ENCODE data around the gene C2CD4B.

The C2CD4B gene

DNA sequence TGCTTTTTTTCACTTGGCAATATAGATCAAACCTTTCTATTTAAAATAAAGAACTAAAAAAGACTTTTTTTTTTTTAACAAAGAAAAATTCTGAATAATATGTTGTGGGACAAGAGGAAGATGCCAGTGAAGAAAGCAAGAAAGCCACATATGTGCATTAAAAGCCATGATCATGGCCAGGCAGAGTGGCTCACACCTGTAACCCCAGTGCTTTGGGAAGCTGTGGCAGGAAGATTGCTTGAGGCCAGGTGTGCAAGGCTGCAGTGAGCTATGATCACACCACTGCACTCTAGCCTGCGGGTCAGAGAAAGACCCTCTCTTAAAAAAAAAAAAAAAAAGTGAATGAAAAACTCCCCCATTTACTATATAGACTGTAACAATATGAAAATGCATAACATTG, 23.9 kb downstream of the C2CD4B start:
- TF ChIP-seq, protein P1, sequence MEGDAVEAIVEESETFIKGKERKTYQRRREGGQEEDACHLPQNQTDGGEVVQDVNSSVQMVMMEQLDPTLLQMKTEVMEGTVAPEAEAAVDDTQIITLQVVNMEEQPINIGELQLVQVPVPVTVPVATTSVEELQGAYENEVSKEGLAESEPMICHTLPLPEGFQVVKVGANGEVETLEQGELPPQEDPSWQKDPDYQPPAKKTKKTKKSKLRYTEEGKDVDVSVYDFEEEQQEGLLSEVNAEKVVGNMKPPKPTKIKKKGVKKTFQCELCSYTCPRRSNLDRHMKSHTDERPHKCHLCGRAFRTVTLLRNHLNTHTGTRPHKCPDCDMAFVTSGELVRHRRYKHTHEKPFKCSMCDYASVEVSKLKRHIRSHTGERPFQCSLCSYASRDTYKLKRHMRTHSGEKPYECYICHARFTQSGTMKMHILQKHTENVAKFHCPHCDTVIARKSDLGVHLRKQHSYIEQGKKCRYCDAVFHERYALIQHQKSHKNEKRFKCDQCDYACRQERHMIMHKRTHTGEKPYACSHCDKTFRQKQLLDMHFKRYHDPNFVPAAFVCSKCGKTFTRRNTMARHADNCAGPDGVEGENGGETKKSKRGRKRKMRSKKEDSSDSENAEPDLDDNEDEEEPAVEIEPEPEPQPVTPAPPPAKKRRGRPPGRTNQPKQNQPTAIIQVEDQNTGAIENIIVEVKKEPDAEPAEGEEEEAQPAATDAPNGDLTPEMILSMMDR (IDR thresholded peaks at IDR 0.05; ENCODE audit: extremely low read depth, missing control alignments): no peak
- DNase-seq (ENCODE audit: low spot score): no peak

DNA sequence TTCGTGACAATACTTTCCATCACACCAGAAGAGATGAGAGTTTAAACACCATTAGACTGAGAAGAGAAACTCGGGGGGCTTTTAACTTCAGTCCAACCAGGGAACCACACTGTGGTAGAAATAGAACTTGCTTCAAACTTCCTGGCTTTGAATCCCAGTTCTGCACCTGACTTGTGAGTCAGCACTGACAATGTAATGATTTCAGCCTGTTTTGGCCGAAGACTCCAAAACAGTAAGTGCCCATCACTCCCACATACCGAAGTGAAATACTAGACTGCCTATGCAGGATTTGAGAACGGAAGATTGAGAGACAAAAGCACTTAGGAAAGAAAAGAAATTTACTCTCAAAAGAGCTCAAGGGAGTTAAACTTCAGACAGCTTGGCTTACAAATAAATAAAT, 27.0 kb downstream of the C2CD4B start:
- DNase-seq (ENCODE audit: low spot score): no peak
- TF ChIP-seq, protein P1 (IDR thresholded peaks at IDR 0.05; ENCODE audit: extremely low read depth, missing control alignments): no peak

DNA sequence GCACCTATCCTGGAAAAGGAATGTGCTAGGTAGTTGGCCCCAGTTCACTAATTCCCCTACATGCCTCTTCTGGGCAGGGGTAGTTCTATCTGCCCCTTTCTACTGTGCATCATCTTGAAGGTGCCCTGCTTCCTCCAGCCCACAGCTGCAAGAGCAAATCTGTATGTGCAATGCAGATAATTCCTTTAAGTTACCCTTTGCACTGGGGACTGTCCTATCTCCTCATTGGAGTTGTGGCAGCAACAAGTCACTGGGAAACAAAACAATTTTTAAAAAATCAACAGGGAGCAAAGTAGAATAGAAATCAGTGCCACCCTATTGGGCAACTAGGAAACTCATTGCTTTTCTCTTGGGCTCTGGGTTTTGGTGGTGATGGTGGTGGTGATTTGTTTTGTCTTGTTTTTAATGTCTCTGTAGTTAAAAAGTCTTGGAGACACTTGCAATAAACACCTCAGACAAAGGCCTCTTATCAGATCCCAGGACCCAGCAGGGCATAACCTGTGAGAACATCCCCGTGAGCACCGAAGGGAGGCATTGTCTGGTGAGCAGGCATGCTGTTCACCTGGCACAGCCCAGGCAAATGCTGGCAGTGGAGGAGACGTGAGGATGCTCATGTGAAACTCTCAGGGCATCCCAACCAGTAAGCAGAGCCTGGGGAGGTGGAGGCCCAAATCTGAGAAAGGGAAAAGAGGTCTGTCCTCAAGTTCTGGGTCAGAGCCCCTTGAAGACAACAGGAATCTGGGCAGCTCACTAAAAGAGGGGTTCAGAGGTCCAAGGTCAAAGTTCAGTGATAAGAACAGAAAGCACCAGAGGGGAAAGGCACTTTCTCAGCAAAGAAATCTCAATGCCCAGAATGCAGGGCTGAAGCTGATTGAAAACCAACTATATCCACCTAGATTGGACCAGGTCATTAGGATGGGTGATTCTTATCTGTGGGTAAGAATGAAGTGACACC, 27.9 kb downstream of the C2CD4B start:
- TF ChIP-seq, protein P1 (IDR thresholded peaks at IDR 0.05; ENCODE audit: extremely low read depth, missing control alignments): no peak
- no peak for DNase-seq (ENCODE audit: low spot score)

DNA sequence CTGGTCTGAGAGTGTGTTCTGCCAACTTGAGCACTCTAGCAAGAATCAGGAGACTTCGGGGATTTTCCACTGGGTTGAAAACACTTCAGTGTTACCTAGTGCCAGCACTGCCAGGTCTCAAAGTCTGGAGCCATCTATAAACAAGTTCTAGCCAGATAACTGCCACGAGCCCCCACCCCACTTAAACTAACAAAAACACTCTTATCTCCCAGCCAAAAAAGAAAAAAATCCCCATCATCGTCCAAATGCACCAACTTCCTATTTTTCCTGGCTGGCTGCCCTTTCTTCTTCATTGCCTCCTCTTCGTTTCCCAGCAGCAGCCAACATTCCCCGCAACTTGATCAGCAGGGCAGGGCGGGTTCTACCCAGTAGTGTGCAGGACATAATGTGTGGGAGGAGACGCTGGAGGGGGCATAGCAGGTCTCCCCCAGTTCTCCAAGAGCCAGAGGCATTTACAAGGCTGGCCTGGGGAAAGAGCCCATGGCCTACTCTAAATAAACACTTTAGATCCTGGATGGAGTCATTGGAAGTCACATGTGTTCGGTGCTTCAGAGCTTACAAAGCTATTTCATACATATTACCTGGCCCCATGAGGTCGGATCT, 29.5 kb downstream of the C2CD4B start:
- DNase-seq (ENCODE audit: low spot score): no peak
- TF ChIP-seq, protein P1 (IDR thresholded peaks at IDR 0.05; ENCODE audit: extremely low read depth, missing control alignments): no peak

DNA sequence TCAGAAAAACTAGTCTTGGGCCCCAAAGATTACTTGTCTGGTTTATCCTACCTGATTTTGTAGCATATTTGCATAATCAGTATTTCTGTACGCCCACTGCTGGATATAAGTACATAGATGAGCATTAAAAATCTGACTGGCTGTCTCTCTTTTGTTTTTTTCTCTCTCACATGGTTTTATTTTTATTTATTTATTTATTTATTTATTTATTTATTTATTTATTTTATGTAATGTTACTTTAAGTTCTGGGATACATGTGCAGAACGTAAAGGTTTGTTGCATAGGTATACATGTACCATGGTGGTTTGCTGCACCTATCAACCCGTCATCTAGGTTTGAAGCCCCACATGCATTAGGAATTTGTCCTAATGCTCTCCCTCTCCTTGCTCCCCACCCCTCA, 31.9 kb downstream of the C2CD4B start:
- TF ChIP-seq, protein P1 (IDR thresholded peaks at IDR 0.05; ENCODE audit: extremely low read depth, missing control alignments): no peak

DNA sequence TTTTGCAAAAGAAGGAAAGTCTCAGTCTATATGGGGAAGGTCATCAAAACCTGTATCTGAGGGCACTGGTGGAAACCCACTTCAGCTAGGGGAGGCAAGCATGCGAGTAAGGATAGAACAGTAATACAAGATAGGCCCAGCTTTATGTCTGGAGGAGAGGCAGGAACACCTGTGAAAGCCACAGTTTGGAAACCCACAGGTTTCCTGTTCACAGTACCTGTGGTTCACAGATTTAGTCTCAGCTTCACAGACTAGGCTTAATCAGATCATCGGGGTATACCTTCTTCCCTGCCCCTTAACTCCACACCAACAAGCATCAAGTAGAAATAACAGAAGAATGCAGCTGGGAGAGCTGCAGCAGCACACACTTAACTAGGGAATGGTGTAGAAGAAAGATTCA, 36.2 kb downstream of the C2CD4B start:
- TF ChIP-seq, protein P1 (IDR thresholded peaks at IDR 0.05; ENCODE audit: extremely low read depth, missing control alignments): no peak
- DNase-seq (ENCODE audit: low spot score): no peak

More for the DNA sequence above, 31.9 kb downstream of the C2CD4B start:
- DNase-seq (ENCODE audit: low spot score): no peak

DNA sequence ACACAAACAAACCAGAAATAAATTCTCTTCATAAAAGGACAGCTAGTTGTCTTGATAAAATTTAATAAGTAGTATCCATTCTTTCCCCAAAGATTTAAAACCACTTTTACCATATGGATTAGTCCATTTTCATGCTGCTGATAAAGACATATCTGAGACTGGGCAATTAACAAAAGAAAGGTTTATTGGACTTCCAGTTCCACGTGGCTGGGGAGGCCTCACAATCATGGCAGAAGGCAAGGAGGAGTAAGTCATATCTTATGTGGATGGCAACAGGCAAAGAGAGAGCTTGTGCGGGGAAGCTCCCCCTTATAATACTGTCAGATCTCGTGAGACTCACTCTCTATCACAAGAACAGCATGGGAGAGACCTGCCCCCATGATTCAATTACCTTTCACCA, 38.7 kb downstream of the C2CD4B start:
- no peak for DNase-seq (ENCODE audit: low spot score)
- TF ChIP-seq, protein P1 (IDR thresholded peaks at IDR 0.05; ENCODE audit: extremely low read depth, missing control alignments): no peak
